Fibroblast of upper back skin (primary cell): ENCODE data around the gene RSPO4.
A peak's percentile ranks its signal among the peaks of the same experiment; 100 is the strongest.
"Not testable (repeated sequence)": the region's sequence is repeated elsewhere in the genome, so short reads cannot be mapped to it uniquely, and the experiment has no call there.

Experiments
- DNase-seq: peaks from one replicate; pipeline ENCODE4 v3.0.0-alpha.2; 2013

RSPO4 gene

GRCh38 chr20:1003920-1004697 lies 2.0 kb upstream of the RSPO4 start:
- DNase-seq, result no peak

GRCh38 chr20:1002682-1003561 lies 811 bp upstream of the RSPO4 start:
- DNase-seq, result no peak

- no peak for DNase-seq
Observed at GRCh38 chr20:1001116-1001515, 995 bp downstream of the RSPO4 start.

GRCh38 chr20:998231-998830 lies 3.8 kb downstream of the RSPO4 start:
- DNase-seq, result no peak

- DNase-seq, result no peak
Observed at GRCh38 chr20:997486-997885, 4.6 kb downstream of the RSPO4 start.

GRCh38 chr20:997016-997415 lies 5.1 kb downstream of the RSPO4 start:
- DNase-seq, result no peak

- DNase-seq, result no peak
Observed at GRCh38 chr20:995170-995569, 6.9 kb downstream of the RSPO4 start.

- no peak for DNase-seq
Observed at GRCh38 chr20:992801-993535, 9.1 kb downstream of the RSPO4 start.

GRCh38 chr20:991850-992249 lies 10.3 kb downstream of the RSPO4 start:
- DNase-seq, result no peak

GRCh38 chr20:990293-990959 lies 11.7 kb downstream of the RSPO4 start:
- DNase-seq, result no peak

- no peak for DNase-seq
Observed at GRCh38 chr20:988272-988671, 13.8 kb downstream of the RSPO4 start.

GRCh38 chr20:987677-988076 lies 14.4 kb downstream of the RSPO4 start:
- no peak for DNase-seq

GRCh38 chr20:986733-987355 lies 15.3 kb downstream of the RSPO4 start:
- DNase-seq, result no peak

GRCh38 chr20:984994-985393 lies 17.1 kb downstream of the RSPO4 start:
- not testable (repeated sequence) for DNase-seq

GRCh38 chr20:982754-983153 lies 19.4 kb downstream of the RSPO4 start:
- no peak for DNase-seq

GRCh38 chr20:977021-977420 lies 25.1 kb downstream of the RSPO4 start:
- no peak for DNase-seq

GRCh38 chr20:976033-976432 lies 26.1 kb downstream of the RSPO4 start:
- no peak for DNase-seq

GRCh38 chr20:973785-974194 lies 28.3 kb downstream of the RSPO4 start:
- peak; percentile 33 for DNase-seq

GRCh38 chr20:972256-972655 lies 29.9 kb downstream of the RSPO4 start:
- DNase-seq, result no peak

- no peak for DNase-seq
Observed at GRCh38 chr20:971346-971745, 30.8 kb downstream of the RSPO4 start.

- DNase-seq, result no peak
Observed at GRCh38 chr20:969868-970267, 32.2 kb downstream of the RSPO4 start.
